ENCODE results near the gene CNOT2. TPM values are rescaled to one million over a fixed set of nuclear protein-coding genes. Genes with fewer than 3 reads are reported as not detected.

The CNOT2 gene
- total RNA-seq, 1 experiment from 2014 or later = 64.7 TPM

DNA sequence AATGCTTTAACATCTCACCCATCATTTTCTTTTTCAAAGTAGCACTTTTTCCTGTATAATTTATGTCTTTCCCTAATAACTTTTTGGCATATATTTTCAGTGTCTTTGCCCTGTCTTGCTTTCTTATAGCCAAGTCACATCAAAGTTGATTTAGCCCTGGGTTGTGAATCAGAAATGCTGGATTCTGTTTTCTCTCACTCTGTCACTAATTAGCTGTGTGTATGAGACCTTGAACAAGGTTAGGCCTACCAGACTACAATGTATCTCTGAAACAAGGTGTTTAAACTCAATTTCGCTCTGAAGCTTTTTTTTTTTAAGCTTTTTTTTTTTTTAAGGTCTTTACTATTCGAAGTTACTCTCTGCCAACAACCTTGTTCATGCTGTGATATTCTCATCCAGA, 25.7 kb downstream of the CNOT2 start:
- H3K27me3 Mint-ChIP-seq (ENCODE audit: low read depth) = no peaks in the 10 kb centered on the region
- no peak overlapping the region for H3K4me3 Mint-ChIP-seq
- no peak for ATAC-seq
- DNase-seq (ENCODE audit: low spot score) = no peak
- ChIA-PET CTCF (no interaction called here), POLR2A (interaction anchor here (0.5 kb wide), 1 partner anchor 236 kb away, joined by 3 read pairs; no protein-coding TSS in a partner anchor)
- TF ChIP-seq ARID4B (CRISPR knock-in tag; IDR thresholded peaks at IDR 0.05; ENCODE audit: borderline replicate concordance) = no peak
- no peak for TF ChIP-seq ZNF416 (CRISPR knock-in tag; IDR thresholded peaks at IDR 0.05)
- TF ChIP-seq SOX15 (CRISPR knock-in tag; IDR thresholded peaks at IDR 0.05) = no peak
- H3K27ac Mint-ChIP-seq = no peak overlapping the region
- H3K9me3 Mint-ChIP-seq = no peaks in the 10 kb centered on the region
- H3K36me3 Mint-ChIP-seq = no peaks in the 10 kb centered on the region
- peaks cover 61% of the 10 kb centered on the region for H3K4me1 Mint-ChIP-seq

DNA sequence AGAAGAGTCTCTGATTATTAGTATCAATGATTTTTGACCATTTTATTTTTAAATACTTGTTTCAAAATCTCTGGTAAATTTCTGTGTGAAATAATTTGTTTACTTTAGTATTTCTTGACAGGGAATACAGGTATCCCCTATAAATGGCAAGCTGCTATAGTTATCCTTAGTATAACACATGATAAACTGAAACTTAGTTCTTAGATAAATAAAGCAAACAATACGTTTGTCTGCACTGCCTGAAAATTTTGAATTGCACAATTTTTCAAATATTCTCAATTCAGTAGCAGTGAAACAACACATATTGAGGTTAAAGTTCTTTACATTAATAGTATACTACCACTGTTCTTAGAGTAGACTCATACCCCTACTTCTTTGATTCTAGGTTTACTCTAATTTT, 26.9 kb downstream of the CNOT2 start:
- TF ChIP-seq OVOL2 (CRISPR knock-in tag; IDR thresholded peaks at IDR 0.05; ENCODE audit: borderline replicate concordance) (no peak), ZNF121 (CRISPR knock-in tag; IDR thresholded peaks at IDR 0.05) (no peak), ZNF671 (CRISPR knock-in tag; IDR thresholded peaks at IDR 0.05) (no peak)
- H3K4me3 Mint-ChIP-seq = no peak overlapping the region
- no peak overlapping the region for H3K27ac Mint-ChIP-seq
- CTCF ChIA-PET = no interaction called here
- peaks cover 64% of the 10 kb centered on the region for H3K4me1 Mint-ChIP-seq
- H3K27me3 Mint-ChIP-seq (ENCODE audit: low read depth) = no peaks in the 10 kb centered on the region
- H3K36me3 Mint-ChIP-seq = no peaks in the 10 kb centered on the region
- DNase-seq (ENCODE audit: low spot score) = no peak
- H3K9me3 Mint-ChIP-seq = no peaks in the 10 kb centered on the region
- no peak for ATAC-seq
- POLR2A ChIA-PET = no interaction called here

DNA sequence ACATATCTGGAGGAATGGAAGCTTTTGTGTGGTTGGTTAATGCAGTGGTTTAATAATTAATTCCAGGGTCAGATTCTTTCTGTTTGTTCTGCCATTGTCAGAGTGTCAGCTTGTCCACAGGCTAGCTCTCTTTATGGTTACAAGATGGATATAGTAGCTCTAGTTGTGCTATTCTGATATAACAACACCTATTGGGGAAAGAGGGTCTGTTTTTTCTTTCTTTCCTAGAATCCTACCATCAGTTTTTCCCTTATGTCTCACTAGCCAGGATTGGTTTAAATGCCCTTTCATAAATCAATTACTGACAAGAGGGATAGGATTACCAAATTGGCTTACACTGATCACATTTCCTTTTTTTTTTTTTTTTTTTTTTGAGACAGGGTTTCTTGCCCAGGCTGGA, 27.8 kb downstream of the CNOT2 start:
- CTCF ChIA-PET = no interaction called here
- Mint-ChIP-seq H3K9me3 (no peaks in the 10 kb centered on the region), H3K27ac (no peak overlapping the region), H3K27me3 (ENCODE audit: low read depth) (no peaks in the 10 kb centered on the region), H3K4me3 (no peak overlapping the region), H3K4me1 (peaks cover 65% of the 10 kb centered on the region), H3K36me3 (no peaks in the 10 kb centered on the region)
- no peak for ATAC-seq
- DNase-seq (ENCODE audit: low spot score) = no peak
- TF ChIP-seq, protein P1, sequence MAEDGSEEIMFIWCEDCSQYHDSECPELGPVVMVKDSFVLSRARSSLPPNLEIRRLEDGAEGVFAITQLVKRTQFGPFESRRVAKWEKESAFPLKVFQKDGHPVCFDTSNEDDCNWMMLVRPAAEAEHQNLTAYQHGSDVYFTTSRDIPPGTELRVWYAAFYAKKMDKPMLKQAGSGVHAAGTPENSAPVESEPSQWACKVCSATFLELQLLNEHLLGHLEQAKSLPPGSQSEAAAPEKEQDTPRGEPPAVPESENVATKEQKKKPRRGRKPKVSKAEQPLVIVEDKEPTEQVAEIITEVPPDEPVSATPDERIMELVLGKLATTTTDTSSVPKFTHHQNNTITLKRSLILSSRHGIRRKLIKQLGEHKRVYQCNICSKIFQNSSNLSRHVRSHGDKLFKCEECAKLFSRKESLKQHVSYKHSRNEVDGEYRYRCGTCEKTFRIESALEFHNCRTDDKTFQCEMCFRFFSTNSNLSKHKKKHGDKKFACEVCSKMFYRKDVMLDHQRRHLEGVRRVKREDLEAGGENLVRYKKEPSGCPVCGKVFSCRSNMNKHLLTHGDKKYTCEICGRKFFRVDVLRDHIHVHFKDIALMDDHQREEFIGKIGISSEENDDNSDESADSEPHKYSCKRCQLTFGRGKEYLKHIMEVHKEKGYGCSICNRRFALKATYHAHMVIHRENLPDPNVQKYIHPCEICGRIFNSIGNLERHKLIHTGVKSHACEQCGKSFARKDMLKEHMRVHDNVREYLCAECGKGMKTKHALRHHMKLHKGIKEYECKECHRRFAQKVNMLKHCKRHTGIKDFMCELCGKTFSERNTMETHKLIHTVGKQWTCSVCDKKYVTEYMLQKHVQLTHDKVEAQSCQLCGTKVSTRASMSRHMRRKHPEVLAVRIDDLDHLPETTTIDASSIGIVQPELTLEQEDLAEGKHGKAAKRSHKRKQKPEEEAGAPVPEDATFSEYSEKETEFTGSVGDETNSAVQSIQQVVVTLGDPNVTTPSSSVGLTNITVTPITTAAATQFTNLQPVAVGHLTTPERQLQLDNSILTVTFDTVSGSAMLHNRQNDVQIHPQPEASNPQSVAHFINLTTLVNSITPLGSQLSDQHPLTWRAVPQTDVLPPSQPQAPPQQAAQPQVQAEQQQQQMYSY (CRISPR knock-in tag; IDR thresholded peaks at IDR 0.05) = no peak
- TF ChIP-seq ZNF317 (CRISPR knock-in tag; IDR thresholded peaks at IDR 0.05; ENCODE audit: borderline replicate concordance, low read depth) = no peak
- no peak for TF ChIP-seq SMAD4 (CRISPR knock-in tag; IDR thresholded peaks at IDR 0.05)
- no peak for TF ChIP-seq NFATC4 (CRISPR knock-in tag; IDR thresholded peaks at IDR 0.05)
- TF ChIP-seq, protein P2, sequence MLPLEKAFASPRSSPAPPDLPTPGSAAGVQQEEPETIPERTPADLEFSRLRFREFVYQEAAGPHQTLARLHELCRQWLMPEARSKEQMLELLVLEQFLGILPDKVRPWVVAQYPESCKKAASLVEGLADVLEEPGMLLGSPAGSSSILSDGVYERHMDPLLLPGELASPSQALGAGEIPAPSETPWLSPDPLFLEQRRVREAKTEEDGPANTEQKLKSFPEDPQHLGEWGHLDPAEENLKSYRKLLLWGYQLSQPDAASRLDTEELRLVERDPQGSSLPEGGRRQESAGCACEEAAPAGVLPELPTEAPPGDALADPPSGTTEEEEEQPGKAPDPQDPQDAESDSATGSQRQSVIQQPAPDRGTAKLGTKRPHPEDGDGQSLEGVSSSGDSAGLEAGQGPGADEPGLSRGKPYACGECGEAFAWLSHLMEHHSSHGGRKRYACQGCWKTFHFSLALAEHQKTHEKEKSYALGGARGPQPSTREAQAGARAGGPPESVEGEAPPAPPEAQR (CRISPR knock-in tag; IDR thresholded peaks at IDR 0.05) = no peak
- no peak for TF ChIP-seq TCF7 (CRISPR knock-in tag; IDR thresholded peaks at IDR 0.05; ENCODE audit: low read depth)
- no peak for TF ChIP-seq IRF2 (CRISPR knock-in tag; IDR thresholded peaks at IDR 0.05; ENCODE audit: borderline replicate concordance, low read depth)
- TF ChIP-seq ZNF219 (CRISPR knock-in tag; IDR thresholded peaks at IDR 0.05; ENCODE audit: borderline replicate concordance) = no peak
- TF ChIP-seq, protein P3, sequence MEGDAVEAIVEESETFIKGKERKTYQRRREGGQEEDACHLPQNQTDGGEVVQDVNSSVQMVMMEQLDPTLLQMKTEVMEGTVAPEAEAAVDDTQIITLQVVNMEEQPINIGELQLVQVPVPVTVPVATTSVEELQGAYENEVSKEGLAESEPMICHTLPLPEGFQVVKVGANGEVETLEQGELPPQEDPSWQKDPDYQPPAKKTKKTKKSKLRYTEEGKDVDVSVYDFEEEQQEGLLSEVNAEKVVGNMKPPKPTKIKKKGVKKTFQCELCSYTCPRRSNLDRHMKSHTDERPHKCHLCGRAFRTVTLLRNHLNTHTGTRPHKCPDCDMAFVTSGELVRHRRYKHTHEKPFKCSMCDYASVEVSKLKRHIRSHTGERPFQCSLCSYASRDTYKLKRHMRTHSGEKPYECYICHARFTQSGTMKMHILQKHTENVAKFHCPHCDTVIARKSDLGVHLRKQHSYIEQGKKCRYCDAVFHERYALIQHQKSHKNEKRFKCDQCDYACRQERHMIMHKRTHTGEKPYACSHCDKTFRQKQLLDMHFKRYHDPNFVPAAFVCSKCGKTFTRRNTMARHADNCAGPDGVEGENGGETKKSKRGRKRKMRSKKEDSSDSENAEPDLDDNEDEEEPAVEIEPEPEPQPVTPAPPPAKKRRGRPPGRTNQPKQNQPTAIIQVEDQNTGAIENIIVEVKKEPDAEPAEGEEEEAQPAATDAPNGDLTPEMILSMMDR (IDR thresholded peaks at IDR 0.05) = no peak
- POLR2A ChIA-PET = interaction anchor here (0.7 kb wide), 1 partner anchor 447 kb away, joined by 7 read pairs; no protein-coding TSS in a partner anchor
